Measurements from ENCODE around the gene PDHA2.

PDHA2 gene

DNA sequence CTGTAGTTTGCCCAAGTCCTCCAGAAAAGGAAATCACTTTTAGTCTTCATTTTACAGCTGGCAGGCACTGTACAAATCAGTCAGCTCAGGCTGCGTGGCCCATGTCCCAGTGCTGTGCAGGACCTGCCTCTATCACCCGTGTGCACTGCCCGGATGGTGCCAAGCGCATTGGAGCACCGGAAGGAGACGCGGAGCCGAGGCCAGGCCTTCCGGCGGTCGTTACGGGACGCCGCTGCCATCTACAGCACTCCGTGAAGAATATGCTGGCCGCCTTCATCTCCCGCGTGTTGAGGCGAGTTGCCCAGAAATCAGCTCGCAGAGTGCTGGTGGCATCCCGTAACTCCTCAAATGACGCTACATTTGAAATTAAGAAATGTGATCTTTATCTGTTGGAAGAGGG lies at the start of gene PDHA2:
Gene PDHA2, plus strand, starts transcription at position 203 of the 400 bp plus-strand sequence. Its CDS starts 58 bp downstream, at position 261.
- H3K4me1 ChIP-seq (ENCODE audit: control insufficient read depth, insufficient read depth, low read length): peaks cover 5% of the 10 kb centered on the region
- H3K4me3 ChIP-seq (ENCODE audit: low read depth, low read length): no peak within 1 kb of the TSS
- H3K36me3 ChIP-seq (ENCODE audit: control insufficient read depth, insufficient read depth, low read length): no peaks in the 10 kb centered on the region
- no peak within 1 kb of the TSS for H3K9ac ChIP-seq (ENCODE audit: low read depth, low read length)
- no peaks in the 10 kb centered on the region for H3K9me3 ChIP-seq (ENCODE audit: control insufficient read depth, insufficient read depth, low read length)
- H3K27me3 ChIP-seq (ENCODE audit: control insufficient read depth, insufficient read depth, low read length): no peaks in the 10 kb centered on the region

DNA sequence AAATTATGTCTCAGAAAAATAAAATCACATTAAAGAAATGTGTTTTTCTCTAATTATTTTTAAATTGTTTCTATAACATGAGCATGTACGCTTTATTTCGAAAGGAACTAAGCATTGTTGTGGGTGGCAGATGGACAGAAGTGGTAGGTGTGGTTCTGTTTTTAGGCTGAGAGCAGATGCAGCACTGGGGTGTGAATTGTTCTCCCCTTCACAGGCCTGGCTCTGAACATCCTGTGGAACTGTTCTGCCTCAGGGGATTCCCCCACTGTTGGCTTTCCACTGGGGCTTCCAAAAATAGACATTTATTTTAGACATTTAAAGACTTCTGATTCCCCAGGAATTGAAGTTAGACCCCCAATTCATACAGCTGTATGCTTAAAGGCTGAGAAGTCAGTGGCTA lies 41.9 kb upstream of the PDHA2 start:
- H3K4me1 ChIP-seq (ENCODE audit: control insufficient read depth, insufficient read depth, low read length): peaks cover 2% of the 10 kb centered on the region
- no peaks in the 10 kb centered on the region for H3K9me3 ChIP-seq (ENCODE audit: control insufficient read depth, insufficient read depth, low read length)
- no peaks in the 10 kb centered on the region for H3K36me3 ChIP-seq (ENCODE audit: control insufficient read depth, insufficient read depth, low read length)
- H3K9ac ChIP-seq (ENCODE audit: low read depth, low read length): no peak overlapping the region
- H3K27me3 ChIP-seq (ENCODE audit: control insufficient read depth, insufficient read depth, low read length): no peaks in the 10 kb centered on the region
- H3K4me3 ChIP-seq (ENCODE audit: low read depth, low read length): no peak overlapping the region

DNA sequence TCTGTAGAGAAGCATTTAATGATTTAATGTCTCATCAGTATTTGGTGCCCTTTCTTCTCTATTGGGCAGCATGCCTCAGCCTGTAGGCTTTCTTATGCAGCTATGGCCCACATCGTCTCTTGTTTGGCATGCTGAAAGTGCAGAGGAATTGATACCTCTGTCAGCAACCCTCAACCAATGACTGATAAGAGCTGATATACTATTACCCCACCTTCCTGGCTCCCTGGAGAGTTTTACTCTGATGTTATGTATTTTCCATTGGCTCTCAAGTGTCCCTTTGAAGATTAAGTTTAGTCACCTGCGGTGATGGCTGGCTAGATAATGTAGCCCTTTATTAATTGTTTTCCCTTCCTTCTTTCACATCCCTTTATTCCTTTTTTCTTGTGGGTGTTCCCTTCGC lies 41.2 kb upstream of the PDHA2 start:
- H3K9ac ChIP-seq (ENCODE audit: low read depth, low read length): no peak overlapping the region
- H3K9me3 ChIP-seq (ENCODE audit: control insufficient read depth, insufficient read depth, low read length): no peaks in the 10 kb centered on the region
- H3K36me3 ChIP-seq (ENCODE audit: control insufficient read depth, insufficient read depth, low read length): no peaks in the 10 kb centered on the region
- no peak overlapping the region for H3K4me3 ChIP-seq (ENCODE audit: low read depth, low read length)
- no peaks in the 10 kb centered on the region for H3K27me3 ChIP-seq (ENCODE audit: control insufficient read depth, insufficient read depth, low read length)
- peaks cover 2% of the 10 kb centered on the region for H3K4me1 ChIP-seq (ENCODE audit: control insufficient read depth, insufficient read depth, low read length)

DNA sequence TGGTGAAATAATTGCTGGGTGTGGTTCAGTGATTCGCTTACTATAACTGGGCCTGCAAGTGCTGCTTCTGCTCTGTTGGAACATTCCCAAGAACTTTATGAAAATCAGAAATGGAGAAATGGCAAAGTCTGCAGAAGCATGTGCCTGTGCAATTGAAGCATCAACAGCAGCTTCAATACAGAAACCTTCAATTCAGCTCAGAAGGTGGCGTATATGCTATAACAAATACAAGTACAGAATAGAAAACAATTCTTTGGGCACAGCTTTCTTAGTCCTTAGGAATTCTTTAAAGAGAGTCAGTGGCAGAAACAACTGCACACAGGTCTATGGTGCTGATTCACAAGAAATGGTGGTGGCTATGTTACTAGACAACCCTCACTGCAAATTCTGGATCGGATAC lies 18.0 kb upstream of the PDHA2 start:
- no peaks in the 10 kb centered on the region for H3K27me3 ChIP-seq (ENCODE audit: control insufficient read depth, insufficient read depth, low read length)

DNA sequence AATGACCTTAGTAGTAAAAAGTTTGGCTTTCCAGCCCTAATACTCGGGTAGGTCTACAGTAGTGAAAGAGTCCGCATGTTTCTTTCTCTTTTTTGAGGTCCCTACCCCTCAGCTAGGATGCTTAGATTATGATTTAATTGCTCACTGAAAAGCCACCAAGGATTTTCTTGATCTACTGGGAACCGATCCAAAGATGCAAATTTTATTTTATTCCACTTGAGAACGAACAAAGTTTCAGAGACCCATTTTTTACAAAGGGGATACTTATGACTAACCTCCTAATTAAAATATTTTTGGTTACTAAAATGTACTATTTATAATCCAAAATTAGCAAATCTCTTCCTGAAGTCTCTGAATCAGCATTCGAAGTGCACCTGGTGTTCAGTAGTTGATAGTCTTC lies 14.3 kb upstream of the PDHA2 start:
- Histone ChIP-seq H3K36me3 (ENCODE audit: control insufficient read depth, insufficient read depth, low read length) (no peaks in the 10 kb centered on the region), H3K9ac (ENCODE audit: low read depth, low read length) (no peak overlapping the region), H3K4me3 (ENCODE audit: low read depth, low read length) (no peak overlapping the region), H3K9me3 (ENCODE audit: control insufficient read depth, insufficient read depth, low read length) (no peaks in the 10 kb centered on the region), H3K27me3 (ENCODE audit: control insufficient read depth, insufficient read depth, low read length) (no peaks in the 10 kb centered on the region), H3K4me1 (ENCODE audit: control insufficient read depth, insufficient read depth, low read length) (no peaks in the 10 kb centered on the region)

More for the DNA sequence above, 18.0 kb upstream of the PDHA2 start:
- no peaks in the 10 kb centered on the region for H3K9me3 ChIP-seq (ENCODE audit: control insufficient read depth, insufficient read depth, low read length)
- H3K4me3 ChIP-seq (ENCODE audit: low read depth, low read length): no peak overlapping the region
- no peaks in the 10 kb centered on the region for H3K4me1 ChIP-seq (ENCODE audit: control insufficient read depth, insufficient read depth, low read length)
- H3K9ac ChIP-seq (ENCODE audit: low read depth, low read length): no peak overlapping the region
- H3K36me3 ChIP-seq (ENCODE audit: control insufficient read depth, insufficient read depth, low read length): no peaks in the 10 kb centered on the region

DNA sequence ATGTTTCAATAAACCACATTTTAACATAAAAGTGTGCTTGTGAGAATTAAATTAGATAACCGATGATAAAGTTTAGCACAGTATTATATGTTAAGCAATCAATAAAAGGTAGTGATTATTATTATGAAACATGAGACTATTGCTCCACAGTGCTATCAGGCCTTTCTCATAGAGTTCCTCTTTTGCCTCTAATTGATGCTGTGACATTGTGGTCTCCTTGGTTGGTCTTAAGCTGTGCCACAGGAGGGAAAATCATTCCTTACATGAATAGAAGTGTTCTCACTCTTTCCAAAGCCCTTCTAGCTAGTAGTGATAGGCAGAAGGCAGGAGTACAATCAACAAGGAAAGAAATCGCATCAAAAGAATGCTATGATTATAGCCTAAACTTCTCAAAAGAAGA lies 9.2 kb upstream of the PDHA2 start:
- no peak overlapping the region for H3K9ac ChIP-seq (ENCODE audit: low read depth, low read length)
- H3K36me3 ChIP-seq (ENCODE audit: control insufficient read depth, insufficient read depth, low read length): no peaks in the 10 kb centered on the region
- no peaks in the 10 kb centered on the region for H3K9me3 ChIP-seq (ENCODE audit: control insufficient read depth, insufficient read depth, low read length)
- H3K27me3 ChIP-seq (ENCODE audit: control insufficient read depth, insufficient read depth, low read length): no peaks in the 10 kb centered on the region
- H3K4me1 ChIP-seq (ENCODE audit: control insufficient read depth, insufficient read depth, low read length): no peaks in the 10 kb centered on the region
- no peak overlapping the region for H3K4me3 ChIP-seq (ENCODE audit: low read depth, low read length)

DNA sequence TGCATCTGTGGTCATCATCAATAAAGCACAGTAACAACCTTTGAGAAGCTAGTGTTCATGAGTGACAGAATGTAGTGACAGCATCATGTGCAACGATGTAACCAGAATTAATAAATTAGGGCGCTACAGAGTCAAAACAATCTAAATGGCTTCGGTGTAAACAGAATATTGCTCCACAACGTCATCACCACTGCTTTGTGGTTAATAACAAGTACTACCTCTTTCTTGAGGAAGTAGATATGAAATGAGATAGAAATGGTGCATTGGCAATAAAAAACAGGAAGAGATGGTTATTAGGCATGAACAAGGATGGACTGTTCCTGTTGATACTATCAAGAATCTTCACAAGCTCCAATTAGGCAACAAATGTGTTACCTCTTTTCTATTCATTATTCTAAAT lies 8.7 kb upstream of the PDHA2 start:
- H3K9ac ChIP-seq (ENCODE audit: low read depth, low read length): no peak overlapping the region
- no peak overlapping the region for H3K4me3 ChIP-seq (ENCODE audit: low read depth, low read length)
- no peaks in the 10 kb centered on the region for H3K36me3 ChIP-seq (ENCODE audit: control insufficient read depth, insufficient read depth, low read length)
- no peaks in the 10 kb centered on the region for H3K27me3 ChIP-seq (ENCODE audit: control insufficient read depth, insufficient read depth, low read length)
- H3K4me1 ChIP-seq (ENCODE audit: control insufficient read depth, insufficient read depth, low read length): no peaks in the 10 kb centered on the region
- no peaks in the 10 kb centered on the region for H3K9me3 ChIP-seq (ENCODE audit: control insufficient read depth, insufficient read depth, low read length)

DNA sequence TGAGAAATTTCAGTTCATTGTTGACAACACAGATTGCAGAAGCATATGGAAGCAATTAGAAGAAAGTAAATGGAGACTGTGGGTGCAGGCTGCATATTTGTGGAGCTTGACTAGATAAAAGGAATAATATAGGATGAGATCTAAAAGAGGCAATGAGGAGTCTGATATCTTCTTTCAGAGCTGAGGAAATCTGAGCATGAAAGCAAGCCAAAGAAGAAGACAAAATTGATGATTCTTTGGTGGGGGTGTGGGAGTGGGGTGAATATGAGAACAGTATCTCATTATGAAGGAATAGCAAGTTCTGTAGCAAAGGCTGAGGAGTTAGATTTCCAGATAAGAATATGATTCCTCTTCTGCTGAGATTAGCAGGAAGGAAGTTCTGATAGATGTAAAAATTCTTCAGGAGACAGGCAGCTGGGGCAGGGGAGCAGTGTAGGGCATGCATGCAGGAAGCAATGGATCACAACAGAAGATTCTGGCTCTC lies 6.1 kb upstream of the PDHA2 start:
- Histone ChIP-seq H3K9ac (ENCODE audit: low read depth, low read length) (no peak overlapping the region), H3K27me3 (ENCODE audit: control insufficient read depth, insufficient read depth, low read length) (no peaks in the 10 kb centered on the region), H3K4me3 (ENCODE audit: low read depth, low read length) (no peak overlapping the region), H3K9me3 (ENCODE audit: control insufficient read depth, insufficient read depth, low read length) (no peaks in the 10 kb centered on the region), H3K36me3 (ENCODE audit: control insufficient read depth, insufficient read depth, low read length) (no peaks in the 10 kb centered on the region), H3K4me1 (ENCODE audit: control insufficient read depth, insufficient read depth, low read length) (peaks cover 5% of the 10 kb centered on the region)

DNA sequence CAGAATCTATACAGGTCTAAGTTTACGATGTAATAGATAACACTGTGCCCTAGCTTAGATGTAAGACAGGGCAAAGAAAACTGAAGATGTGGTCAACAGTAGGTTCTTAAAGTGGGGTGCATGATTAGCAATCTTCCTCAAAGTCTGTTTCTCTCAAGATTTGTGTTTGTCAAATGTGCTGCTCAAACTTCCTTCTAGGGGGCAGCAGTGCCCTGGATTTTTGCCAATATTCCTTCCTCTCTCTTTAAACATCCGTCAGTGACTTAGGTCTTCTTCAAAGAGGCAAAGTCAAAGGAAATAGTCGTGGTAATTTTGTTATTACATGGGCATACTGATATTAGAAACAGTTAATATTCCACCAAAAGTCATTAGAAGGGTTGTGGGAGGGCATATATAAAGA lies 4.2 kb upstream of the PDHA2 start:
- Histone ChIP-seq H3K9ac (ENCODE audit: low read depth, low read length) (no peak overlapping the region), H3K9me3 (ENCODE audit: control insufficient read depth, insufficient read depth, low read length) (no peaks in the 10 kb centered on the region)

DNA sequence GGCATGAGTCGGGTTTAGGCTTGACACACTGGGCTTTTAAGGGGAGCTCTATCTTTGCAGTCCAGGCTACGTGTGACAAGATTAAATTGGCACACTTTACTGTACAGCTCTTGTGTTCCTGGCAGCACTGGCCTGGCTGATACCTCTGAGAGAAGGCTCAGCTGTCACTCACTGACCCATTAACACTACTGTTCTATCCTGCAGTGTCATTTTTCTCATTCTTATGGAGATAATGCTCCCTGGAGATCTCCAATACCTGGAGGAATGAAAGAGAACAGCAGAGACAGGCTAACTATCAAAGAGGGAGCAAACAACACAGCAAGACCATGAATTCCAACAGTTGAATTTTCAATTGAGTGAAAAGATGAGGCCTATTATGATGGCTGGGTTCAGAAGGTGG lies 1.7 kb upstream of the PDHA2 start:
- no peak overlapping the region for H3K9ac ChIP-seq (ENCODE audit: low read depth, low read length)
- H3K4me1 ChIP-seq (ENCODE audit: control insufficient read depth, insufficient read depth, low read length): peaks cover 5% of the 10 kb centered on the region
- no peaks in the 10 kb centered on the region for H3K27me3 ChIP-seq (ENCODE audit: control insufficient read depth, insufficient read depth, low read length)

More for the DNA sequence above, 4.2 kb upstream of the PDHA2 start:
- Histone ChIP-seq H3K4me3 (ENCODE audit: low read depth, low read length) (no peak overlapping the region), H3K27me3 (ENCODE audit: control insufficient read depth, insufficient read depth, low read length) (no peaks in the 10 kb centered on the region), H3K36me3 (ENCODE audit: control insufficient read depth, insufficient read depth, low read length) (no peaks in the 10 kb centered on the region), H3K4me1 (ENCODE audit: control insufficient read depth, insufficient read depth, low read length) (peaks cover 5% of the 10 kb centered on the region)

DNA sequence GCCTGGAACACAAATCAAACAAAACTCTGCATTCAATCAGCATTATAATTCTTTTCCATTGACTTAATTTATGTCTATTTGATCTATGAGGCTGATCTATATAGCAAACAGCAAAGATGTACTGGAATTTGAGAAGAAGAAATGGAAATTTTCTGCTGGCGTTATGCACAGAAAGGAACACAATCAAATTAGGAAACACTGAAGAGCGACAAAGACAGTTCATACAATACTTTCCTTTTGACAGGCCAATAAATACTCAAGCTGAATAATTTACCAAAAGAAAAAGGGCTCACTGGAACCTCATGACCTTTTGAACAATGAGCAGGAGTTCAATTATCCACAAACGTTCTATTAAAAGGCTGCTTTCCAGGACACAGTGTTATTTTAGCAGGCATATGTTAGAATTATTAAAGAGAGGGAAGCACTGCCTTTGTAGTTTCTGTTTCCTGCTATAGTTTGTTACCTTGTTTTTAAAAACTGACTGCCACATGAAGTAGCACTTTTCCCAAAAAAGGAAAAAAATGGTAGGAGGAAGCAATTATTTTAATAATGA lies 8.1 kb downstream of the PDHA2 start:
- no peak overlapping the region for H3K4me3 ChIP-seq (ENCODE audit: low read depth, low read length)
- H3K36me3 ChIP-seq (ENCODE audit: control insufficient read depth, insufficient read depth, low read length): no peaks in the 10 kb centered on the region
- no peaks in the 10 kb centered on the region for H3K4me1 ChIP-seq (ENCODE audit: control insufficient read depth, insufficient read depth, low read length)
- H3K27me3 ChIP-seq (ENCODE audit: control insufficient read depth, insufficient read depth, low read length): no peaks in the 10 kb centered on the region
- H3K9me3 ChIP-seq (ENCODE audit: control insufficient read depth, insufficient read depth, low read length): no peaks in the 10 kb centered on the region
- no peak overlapping the region for H3K9ac ChIP-seq (ENCODE audit: low read depth, low read length)

More for the DNA sequence above, 1.7 kb upstream of the PDHA2 start:
- H3K36me3 ChIP-seq (ENCODE audit: control insufficient read depth, insufficient read depth, low read length): no peaks in the 10 kb centered on the region
- H3K9me3 ChIP-seq (ENCODE audit: control insufficient read depth, insufficient read depth, low read length): no peaks in the 10 kb centered on the region
- H3K4me3 ChIP-seq (ENCODE audit: low read depth, low read length): no peak overlapping the region

DNA sequence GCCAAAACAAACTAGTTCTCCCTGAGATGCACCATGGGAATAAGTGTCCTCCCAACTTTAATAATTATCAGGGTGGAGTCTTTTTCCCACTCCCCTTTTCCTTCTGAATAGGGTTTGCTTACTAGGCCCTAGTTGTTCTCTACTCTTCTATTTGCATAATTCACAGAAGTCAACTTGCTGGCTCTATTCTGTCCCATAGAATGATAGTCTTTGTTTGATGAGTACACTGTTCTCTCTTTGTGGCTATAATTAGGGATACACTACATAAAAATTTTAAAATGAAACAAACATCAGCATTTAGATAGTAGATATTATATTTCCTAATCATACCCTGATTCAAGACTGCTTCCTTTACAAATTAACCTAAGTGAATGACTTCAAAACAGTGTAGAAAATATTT lies 10.3 kb downstream of the PDHA2 start:
- no peaks in the 10 kb centered on the region for H3K36me3 ChIP-seq (ENCODE audit: control insufficient read depth, insufficient read depth, low read length)
- no peaks in the 10 kb centered on the region for H3K9me3 ChIP-seq (ENCODE audit: control insufficient read depth, insufficient read depth, low read length)
- no peaks in the 10 kb centered on the region for H3K4me1 ChIP-seq (ENCODE audit: control insufficient read depth, insufficient read depth, low read length)
- no peak overlapping the region for H3K9ac ChIP-seq (ENCODE audit: low read depth, low read length)
- no peak overlapping the region for H3K4me3 ChIP-seq (ENCODE audit: low read depth, low read length)
- no peaks in the 10 kb centered on the region for H3K27me3 ChIP-seq (ENCODE audit: control insufficient read depth, insufficient read depth, low read length)

Data from iPS-15b (cell line).